Body of pancreas (tissue), 4 donors: ENCODE results near the gene PIMREG.

Experiments used
- POLR2A ChIP-seq, 3 donors: fragments of 450-650 bp; IDR thresholded peaks; one replicate each; pipeline ENCODE4 v1.6.1; 2016; ENCODE audit warnings: antibody characterized with exemption in 3 of 3, mild to moderate bottlenecking in 2 of 3
- TF ChIP-seq, protein P1 (sequence below), 7 experiments: fragments of 450-650 bp in 4 of 7; fragments of 200-600 bp in 3 of 7; sonication (generic) in 3 of 7; IDR thresholded peaks; one replicate each; pipeline ENCODE4 v1.5.1; 2016 to 2019; ENCODE audit warnings: antibody characterized with exemption in 7 of 7

DNA sequence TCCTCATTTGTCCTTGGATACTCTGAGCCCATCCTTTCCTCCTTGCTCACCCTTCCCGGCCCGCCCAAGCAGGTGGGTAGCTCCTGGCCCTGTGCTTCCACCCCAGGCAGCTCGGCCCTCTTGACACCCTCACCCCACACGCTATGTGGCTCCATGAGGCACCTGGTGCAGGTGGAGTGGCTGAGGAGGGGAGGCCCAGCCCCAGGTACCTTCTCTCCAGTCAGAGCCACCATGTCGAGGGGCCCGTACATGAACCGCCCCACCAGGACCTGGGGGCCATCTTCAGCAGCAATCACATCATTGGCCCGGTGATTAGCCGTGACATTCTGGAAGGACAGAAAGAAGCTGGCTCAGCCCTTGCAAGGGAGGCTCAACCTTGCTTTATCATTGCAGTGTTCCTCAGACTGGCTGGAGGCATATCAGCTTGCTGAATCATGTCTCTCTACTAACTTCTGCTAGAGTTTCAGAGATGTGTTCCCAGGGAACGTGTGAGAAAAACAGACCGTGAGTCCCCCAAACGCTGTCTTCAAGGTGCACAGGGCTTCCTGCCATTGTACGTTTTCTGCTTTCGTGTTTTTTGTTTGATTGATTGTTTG, 20.3 kb downstream of the PIMREG start:
- TF ChIP-seq POLR2A (IDR thresholded peaks at IDR 0.05): no peak
- TF ChIP-seq, protein P1, sequence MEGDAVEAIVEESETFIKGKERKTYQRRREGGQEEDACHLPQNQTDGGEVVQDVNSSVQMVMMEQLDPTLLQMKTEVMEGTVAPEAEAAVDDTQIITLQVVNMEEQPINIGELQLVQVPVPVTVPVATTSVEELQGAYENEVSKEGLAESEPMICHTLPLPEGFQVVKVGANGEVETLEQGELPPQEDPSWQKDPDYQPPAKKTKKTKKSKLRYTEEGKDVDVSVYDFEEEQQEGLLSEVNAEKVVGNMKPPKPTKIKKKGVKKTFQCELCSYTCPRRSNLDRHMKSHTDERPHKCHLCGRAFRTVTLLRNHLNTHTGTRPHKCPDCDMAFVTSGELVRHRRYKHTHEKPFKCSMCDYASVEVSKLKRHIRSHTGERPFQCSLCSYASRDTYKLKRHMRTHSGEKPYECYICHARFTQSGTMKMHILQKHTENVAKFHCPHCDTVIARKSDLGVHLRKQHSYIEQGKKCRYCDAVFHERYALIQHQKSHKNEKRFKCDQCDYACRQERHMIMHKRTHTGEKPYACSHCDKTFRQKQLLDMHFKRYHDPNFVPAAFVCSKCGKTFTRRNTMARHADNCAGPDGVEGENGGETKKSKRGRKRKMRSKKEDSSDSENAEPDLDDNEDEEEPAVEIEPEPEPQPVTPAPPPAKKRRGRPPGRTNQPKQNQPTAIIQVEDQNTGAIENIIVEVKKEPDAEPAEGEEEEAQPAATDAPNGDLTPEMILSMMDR (IDR thresholded peaks at IDR 0.05): no peak
